Measurements from ENCODE around the gene UBE4B.

Gene UBE4B

DNA sequence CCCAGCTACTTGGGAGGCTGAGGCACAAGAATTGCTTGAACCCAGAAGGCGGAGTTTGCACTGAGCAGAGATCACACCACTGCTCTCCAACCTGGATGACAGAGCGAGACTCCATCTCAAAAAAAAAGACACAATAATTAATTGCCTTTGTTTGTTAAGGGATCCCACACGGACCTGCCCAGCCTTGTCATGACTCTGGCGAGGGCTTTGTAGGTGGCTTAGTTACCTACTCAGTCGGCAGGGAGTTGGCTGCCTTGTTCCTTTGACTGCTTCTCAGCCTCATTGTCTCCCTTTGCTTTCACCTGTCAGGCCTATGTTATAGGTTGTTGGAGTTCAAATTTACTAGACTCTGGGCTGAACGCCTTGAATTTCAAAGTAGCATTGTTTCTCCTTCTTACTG, 82.0 kb downstream of the UBE4B start:
- no peak for DNase-seq (ENCODE audit: low read depth, low spot score)

DNA sequence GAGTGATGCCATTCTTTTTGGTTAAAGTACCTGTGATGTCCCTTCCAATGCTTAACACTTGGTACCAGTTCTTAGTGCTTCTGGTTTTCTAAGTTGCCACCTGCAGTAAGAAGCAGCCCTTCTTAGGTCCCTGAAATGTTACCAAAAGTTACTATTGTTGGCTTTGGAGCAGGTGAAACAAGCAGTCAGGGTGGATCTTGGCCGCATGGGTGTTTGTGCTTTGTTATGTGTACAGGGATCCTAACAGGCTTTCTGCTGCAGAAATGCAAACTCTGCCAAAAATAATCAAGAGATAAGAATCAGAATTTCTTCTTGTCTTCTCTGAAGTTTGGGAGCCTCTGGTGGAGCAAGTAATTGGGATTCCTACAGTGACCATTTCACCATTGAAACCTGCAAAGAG, 84.4 kb downstream of the UBE4B start:
- no peak for DNase-seq (ENCODE audit: low read depth, low spot score)

DNA sequence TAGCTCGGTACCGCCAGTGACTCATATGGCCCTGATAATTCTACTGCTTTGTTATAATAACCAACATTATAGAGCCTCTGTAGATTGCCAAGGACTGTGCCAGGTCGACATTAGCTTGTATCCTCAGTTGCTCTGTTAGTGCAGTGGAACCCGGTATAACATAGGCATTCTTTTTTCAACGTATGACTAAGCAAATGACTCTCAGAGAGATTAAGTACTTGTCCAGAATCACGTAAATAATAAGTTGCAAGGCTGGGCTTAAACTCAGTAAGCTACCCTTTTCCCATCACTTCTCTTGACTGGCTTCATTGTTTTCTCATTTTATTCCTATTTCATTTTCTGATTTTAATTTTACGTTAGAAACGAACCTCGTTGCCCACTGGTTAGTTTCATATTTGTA, 85.1 kb downstream of the UBE4B start:
- DNase-seq (ENCODE audit: low read depth, low spot score): no peak

DNA sequence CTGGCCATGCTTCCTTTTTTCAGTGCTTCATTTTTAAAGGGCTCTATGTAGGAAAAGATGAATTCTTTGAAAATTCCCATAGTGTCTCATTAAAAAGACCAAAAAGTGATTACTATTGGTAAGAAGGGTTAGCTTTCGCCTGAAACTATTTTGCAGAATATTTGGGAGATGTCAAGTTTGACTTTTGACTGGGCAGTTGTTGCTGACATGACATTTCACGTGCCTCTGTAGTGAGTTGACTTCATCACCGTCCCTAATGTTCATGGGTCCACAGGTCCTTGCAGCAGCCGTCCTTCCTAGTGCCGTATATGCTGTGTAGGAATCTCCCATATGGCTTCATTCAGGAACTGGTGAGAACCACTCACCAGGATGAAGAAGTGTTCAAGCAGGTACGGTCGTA, 88.9 kb downstream of the UBE4B start:
- no peak for DNase-seq (ENCODE audit: low read depth, low spot score)

DNA sequence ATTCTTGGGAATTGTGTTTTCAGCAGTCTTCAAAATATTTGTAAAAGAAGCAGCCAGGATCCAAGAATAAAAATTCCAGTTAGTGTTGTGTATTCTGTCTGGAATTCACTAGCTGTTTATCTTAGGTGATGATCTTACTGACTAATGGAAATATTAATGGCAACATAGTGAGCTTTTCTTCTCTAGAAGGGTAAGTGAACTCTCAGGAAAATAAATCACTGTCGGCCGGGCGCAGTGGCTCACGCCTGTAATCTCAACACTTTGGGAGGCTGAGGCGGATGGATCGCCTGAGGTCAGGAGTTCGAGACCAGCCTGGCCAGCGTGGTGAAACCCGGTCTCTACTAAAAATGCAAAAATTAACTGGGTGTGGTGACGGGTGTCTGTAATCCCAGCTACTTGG, 90.2 kb downstream of the UBE4B start:
- DNase-seq (ENCODE audit: low read depth, low spot score): no peak

DNA sequence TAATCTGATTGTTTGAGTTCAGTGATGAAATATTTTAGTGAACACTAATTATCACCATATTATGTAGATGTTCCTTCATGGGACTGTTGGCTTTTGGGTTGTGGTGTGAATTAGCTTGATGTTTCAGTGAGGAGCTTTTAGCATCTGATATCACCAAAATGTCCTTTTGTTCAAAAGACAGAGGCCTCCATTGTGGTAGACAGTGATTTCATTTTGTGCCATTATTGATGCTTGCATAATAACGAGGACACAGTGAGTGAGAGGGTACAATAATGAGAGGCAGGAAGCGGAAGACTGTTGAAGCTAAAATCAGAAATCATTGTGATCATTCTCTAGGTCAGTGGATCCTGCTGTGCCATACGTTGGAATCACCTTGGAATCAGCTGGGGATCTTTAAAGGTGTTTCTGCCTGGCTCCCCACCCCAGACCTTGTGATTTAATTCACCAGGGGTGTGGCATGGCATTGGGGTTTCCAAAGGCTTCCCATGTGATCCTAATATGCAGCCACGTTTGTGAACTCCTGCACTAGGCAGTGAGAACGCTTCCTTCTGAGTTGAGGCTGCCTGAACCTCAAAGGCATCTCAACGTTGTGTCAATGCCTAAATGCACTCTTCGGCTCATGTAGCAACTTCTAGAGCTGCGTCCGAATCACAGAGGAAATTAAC, 95.5 kb downstream of the UBE4B start:
- DNase-seq (ENCODE audit: low read depth, low spot score): no peak

DNA sequence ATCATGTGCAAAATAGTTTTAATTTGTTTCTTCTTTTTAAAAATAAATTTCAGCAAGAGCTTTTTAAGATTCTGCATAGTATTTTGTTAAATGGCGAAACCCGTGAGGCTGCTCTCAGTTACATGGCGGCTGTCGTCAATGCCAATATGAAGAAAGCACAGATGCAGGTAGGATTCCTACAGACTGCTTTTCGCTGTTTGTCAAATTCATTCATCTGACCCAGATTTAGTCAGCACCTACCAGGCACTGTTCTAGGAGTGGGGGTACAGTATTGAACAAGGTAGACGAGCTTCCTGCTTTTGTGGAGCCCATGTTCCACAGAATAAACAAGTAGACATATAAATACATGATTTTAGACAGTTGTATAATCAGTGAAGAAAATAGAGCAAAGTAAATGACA, 99.6 kb downstream of the UBE4B start:
- DNase-seq (ENCODE audit: low read depth, low spot score): no peak

DNA sequence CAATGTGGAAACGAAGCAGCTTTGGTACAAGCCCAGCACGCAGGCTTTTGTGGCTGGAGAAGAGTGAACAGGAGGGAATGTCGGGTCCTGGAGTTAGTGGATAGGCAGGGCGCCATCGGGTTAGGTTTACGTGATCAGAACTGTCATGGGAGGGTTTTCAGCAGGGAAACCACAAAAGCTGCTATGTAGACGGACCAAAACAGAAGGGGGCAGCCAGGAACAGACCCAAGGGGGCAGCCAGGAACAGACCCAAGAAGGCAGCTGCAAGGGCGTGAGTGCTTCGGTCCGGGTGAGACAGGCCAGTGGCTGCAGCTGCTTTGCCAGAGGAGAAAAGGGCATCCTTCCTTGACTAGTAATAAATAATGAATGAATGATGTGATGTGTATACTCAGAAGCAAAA, 100.1 kb downstream of the UBE4B start:
- DNase-seq (ENCODE audit: low read depth, low spot score): no peak

DNA sequence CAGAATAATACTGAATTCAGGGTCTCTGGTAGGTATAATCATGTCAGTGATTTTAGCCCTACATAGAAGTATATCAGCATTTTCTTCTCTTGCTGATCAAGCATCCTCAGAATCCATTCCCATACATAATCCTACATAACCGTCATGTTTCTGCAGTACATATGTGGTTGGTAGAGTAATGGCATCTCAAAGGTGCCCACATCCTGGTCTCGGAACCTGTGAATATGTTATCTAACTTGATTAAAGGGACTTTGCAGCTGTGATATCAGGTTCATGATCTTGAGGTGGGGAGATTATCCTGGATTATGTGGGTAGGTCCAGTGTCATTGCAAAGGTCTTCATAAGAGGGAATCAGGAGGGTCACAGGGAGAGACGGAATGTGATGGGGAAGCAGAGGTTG, 108.2 kb downstream of the UBE4B start:
- no peak for DNase-seq (ENCODE audit: low read depth, low spot score)

DNA sequence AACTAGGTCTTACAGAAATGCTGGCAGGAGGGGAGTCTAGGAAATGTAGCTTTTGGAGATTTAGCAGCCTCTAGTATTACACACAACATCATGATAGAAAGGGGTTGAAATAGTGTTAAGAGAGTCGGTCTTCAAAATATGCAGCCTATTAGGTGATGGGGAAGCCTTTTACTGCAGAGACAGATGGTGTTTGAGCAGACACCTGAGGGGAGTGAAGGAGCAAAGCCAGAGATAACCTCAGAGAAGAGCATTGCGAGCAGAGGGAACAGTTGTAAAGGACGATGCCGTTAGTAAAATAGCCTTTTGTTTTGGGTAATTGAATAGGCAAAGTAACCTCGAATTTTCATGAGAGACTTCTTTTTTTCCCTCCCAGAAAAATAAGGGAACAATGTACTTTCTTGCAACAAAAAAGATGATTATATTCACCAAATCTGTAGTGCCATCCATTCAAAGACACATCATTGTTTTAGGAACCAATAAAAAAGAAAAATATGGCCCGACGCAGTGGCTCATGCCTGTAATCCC, 111.3 kb downstream of the UBE4B start:
- no peak for DNase-seq (ENCODE audit: low read depth, low spot score)

DNA sequence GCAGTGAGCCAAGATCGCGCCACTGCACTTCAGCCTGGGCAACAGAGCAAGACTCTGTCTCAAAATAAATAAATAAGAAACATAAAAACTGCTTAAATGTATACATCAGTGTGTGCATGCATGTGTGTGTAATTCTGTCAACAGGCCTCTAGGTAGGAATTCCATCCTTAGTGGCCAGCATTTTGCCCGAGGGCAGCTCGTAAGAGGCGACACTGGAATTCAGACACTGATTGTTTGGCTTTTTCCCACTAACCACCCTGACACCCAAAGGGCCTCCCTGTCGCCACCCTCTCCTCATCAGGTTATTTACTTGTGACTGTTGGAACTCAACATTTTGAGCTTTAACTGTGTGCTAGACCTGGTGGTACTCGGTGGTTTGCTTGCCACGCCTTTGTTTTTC, 113.6 kb downstream of the UBE4B start:
- no peak for DNase-seq (ENCODE audit: low read depth, low spot score)

DNA sequence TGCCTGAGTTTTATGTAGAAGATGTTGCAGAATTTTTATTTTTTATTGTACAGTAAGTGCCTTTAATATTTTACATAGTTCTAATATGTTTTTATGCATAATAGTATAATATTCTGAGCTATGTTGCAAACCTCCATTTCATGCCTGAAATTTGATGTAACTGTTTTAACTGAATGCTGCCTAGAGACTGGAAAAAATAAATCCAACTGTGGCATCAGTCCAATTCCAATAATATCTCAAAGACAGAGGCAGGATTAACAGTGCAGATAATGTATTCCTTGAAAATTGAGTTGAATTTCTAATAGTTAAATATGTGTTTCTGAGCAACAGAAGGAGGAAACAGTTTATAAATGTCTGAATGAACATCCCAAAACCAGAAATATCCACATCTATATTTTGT, 116.5 kb downstream of the UBE4B start:
- no peak for DNase-seq (ENCODE audit: low read depth, low spot score)

DNA sequence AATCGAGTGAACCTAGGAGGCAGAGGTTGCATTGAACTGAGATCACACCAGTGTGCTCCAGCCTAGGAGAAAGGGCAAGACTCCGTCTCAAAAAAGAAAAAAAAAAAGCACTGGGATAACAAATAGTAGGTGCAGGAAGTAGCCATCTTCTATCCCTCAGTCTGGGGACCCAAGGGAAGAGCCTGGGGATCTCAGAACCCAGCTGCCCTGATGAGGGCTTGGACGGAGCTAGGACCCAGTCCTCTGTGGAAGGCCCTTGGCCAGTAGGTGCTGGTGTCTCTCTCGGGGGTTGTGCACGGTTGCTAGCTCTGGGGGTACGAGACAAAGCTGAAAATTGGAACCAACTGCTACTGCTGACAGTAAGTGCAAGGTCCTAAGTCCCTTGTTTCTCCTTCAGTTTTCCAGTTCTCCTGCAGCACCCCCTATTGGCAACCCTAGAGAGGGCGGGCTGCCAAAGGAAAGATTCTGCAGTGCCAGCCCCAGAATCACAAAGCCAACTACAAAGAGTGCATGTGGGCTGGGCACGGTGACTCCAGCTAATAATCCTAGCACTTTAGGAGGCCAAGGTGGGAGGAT, 120.0 kb downstream of the UBE4B start:
- DNase-seq (ENCODE audit: low read depth, low spot score): no peak

DNA sequence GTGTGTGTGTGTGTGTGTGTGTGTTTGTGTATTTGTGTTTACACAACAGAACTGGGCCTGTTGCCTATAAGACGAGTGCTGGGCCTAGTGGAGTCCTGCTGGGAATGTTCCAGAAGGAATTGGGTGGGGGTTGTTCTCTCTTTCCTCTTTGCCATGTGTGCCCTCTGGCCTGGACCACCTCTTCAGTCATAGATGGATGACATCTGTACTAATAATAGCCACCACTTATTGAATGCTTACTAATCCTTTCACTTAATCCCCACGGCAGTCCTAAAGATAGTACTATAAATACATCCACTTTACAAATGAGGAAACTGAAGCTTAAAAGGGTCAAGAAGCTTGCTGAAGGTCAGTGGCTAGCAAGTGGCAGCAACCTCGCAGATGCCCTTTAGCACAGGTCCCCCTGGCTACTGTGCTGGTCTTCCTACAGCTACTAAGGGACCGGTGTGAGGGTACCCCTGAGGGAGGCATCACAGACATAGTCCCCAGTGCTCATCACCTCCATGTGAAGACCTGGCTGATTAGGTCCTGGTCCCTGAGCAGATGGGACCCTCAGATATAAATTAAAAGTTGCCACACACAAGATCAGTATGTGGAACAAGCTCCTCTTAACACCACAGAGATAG, 122.4 kb downstream of the UBE4B start:
- no peak for DNase-seq (ENCODE audit: low read depth, low spot score)

DNA sequence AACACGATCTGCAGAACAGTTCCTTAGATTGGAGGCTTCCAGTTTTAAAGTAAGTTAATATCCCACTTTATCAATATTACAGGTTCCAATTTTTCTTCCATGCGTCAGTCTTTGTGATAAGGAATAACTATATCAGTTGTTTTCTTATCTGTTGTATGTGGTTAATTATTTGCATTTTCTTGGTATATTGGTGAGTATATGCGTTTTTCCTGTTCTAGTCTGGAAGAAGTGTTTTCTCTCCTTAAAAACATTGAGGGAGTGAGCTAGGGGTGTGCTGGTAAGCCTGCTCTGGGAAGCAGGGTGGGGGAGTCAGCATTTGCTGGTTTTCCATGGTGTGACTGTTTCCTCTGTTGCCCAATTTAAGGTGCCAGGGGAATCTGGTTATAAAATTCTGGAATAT, 127.4 kb downstream of the UBE4B start:
- DNase-seq (ENCODE audit: low read depth, low spot score): no peak

DNA sequence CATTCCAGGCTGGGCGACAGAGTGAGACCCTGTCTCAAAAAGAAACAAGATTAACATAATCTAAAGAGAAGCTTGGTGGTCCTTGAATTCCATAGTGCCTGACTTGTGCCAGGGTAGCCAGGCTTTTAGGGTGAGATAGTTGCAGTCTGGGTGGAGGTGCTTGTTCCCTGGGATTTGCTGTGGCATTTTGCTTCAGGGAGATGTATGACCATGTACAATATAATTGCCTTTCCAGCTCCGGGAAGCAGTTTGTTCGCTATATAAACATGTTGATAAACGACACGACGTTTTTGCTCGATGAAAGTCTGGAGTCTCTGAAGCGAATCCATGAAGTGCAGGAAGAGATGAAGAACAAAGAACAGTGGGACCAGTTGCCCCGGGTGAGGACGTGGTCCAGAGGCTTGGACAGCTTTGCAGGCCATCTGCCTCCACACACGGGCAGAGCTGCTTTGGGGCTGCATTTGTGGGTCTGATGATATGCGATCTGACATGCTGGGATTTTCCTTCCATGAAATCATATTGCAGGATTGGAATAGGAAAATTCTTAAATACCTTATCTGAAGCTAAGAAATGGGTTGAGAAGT, 128.2 kb downstream of the UBE4B start:
- no peak for DNase-seq (ENCODE audit: low read depth, low spot score)

DNA sequence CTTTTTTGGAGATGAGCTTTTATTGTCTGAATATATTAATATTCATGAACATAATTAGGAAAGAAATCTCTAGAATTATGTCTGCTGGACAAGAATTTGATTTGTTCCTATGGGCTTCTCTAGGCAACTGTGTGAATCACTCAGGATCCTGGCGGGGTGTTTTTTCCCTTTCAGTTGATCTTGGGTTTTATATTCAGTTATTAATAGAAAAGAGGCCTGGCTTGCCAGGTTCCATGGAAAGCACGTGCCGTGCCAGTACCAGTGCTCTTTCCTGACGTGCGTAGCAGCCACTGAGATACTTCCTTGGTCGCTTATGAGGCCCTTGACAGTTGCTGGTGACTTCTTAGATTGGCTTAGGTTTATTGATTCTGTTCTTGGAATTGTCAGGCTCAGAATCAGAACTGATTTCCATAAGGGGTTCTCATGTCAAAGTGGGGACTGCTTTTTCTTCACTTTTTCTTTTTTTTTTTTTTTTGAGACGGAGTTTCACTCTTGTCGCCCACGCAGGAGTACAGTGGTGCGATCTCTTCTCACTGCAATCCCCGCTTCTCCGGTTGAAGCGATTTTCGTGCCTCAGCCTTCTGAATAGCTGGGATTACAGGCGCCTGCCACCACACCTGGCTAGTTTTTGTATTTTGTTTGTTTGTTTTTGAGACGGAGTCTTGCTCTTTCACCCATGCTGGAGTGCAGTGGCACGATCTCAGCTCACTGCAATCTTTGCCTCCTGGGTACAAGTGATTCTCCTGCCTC, 129.0 kb downstream of the UBE4B start:
- DNase-seq (ENCODE audit: low read depth, low spot score): no peak

DNA sequence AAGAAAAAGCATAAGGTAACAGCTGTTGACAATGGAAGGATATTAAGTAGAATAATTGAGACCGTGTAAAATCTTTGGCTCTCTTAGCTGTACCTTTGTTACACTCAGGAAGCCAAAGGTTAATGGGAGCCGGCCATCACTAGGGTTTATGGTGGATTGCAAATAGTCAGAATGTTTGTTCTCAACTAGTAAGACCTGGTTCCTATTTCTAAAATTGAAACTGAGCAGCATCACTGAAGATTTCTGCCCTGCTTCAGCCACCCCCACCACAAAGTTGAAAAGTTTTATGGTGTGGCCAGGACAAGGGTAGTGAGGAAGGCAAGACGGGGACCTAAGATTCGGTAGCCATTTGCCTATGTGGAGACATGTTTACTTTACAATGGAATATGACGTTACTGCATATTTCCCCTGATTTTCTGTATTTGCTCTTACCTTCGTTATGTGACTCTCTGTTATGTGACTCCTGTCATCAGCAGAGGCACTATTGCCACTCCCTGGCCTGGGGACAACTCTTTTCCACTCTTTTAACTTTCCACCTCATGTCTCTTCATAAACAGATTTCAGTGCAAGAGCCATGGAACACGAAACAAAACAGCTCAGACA, 136.3 kb downstream of the UBE4B start:
- no peak for DNase-seq (ENCODE audit: low read depth, low spot score)

DNA sequence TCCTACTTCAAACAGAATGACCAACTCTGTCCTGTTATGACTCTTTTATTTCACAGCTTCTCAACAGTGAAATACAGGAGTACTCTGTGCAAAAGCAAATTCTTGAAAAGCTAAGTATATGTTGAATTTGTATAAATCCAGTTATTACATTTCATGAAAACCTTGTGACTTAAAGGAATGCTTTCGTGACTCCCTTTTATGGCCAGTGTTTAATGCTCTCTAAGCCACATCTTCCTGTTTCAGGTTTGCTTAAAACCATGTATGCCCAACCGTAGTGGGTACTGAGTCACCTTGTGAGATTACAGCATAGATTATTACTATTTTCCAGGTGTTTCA, 137.4 kb downstream of the UBE4B start:
- DNase-seq (ENCODE audit: low read depth, low spot score): no peak

DNA sequence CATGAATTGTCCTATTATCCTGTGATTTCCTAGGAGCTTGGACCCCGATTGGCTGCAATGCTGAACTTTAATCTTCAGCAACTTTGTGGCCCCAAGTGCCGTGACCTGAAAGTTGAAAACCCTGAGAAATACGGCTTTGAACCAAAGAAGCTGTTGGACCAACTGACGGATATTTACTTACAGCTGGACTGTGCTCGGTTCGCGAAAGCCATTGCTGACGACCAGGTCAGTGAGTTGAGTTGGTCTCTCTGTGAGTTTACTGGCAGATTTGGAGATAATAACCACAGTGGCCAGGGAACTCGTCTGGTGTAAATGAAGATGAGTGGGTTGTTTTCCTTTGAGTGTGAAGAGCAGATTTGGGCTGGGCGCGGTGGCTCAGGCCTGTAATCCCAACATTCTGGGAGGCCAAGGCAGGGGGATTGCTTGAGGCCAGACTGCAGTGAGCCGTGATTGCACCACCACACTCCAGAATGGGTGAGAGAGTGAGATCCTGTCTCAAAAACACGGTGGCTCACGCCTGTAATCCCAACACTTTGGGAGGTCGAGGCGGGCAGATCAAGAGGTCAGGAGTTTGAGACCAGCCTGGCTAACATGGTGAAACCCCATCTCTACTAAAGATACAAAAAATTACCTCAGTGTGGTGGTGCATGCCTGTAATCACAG, 138.5 kb downstream of the UBE4B start:
- DNase-seq (ENCODE audit: low read depth, low spot score): no peak

DNA sequence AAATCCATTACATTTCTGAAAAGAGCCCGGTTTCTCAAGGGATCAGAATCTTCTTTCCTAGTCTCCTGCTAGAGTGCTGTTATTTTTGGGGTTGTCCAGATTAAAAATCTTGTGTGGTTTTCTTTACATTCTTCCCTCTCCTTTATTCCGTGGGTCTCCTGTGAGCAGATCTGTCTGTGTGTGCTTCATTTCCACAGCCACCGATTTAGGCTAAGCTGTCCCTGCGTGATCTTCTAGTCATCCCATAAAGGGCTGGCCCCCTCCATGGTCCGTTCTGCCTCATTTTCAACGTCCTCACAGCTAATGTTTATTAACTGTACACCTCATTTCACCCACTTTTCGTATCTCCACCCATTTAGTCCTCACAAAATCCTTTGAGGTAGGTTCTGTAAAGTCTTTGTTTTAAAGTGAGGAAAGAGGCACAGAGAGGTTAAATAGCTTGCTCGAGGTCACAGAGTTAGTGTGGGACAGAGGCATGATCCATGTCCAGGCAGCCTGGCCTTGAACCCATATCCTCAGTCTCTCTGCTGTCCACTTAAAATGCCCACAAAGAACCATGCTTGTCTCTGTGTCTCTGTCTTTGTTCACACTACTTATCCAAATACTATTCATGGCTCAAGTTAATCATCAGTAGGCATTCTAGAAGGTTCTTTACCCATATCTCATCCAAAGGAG, 139.4 kb downstream of the UBE4B start:
- DNase-seq (ENCODE audit: low read depth, low spot score): no peak

Data from iPS DF 19.7 (cell line).